ENCODE measurements around the gene COMMD9.
"Not testable (repeated sequence)": the region's sequence is repeated elsewhere in the genome, so short reads cannot be mapped to it uniquely, and the experiment has no call there.

COMMD9 gene

GRCh38 chr11:36326524-36327419, 37.5 kb upstream of the COMMD9 start (continued):
- TF ChIP-seq BCL6B (tag by site-specific recombination; IDR thresholded peaks at IDR 0.05) (no peak), KLF17 (tag by site-specific recombination; IDR thresholded peaks at IDR 0.05) (no peak), PRDM10 (tag by site-specific recombination; IDR thresholded peaks at IDR 0.05) (no peak), ZNF785 (tag by site-specific recombination; IDR thresholded peaks at IDR 0.05) (no peak), WT1 (tag by site-specific recombination; IDR thresholded peaks at IDR 0.05) (no peak), ZBTB48 (tag by site-specific recombination; IDR thresholded peaks at IDR 0.05) (no peak)

GRCh38 chr11:36325403-36325802, 36.2 kb upstream of the COMMD9 start:
- H3K27ac ChIP-seq (ENCODE audit: extremely low read depth, low read depth, low read length); CTCF ChIA-PET; H3K4me1 ChIP-seq (ENCODE audit: control insufficient read depth, insufficient read depth, low read length); H3K36me3 ChIP-seq (ENCODE audit: control insufficient read depth in 2 of 2, insufficient read depth in 1 of 2, low read length in 2 of 2); H3K9me3 ChIP-seq (ENCODE audit: control insufficient read depth, insufficient read depth, low read depth, low read length); H3K4me3 ChIP-seq (ENCODE audit: low read depth, low read length); POLR2A ChIA-PET: not testable (repeated sequence)

GRCh38 chr11:36324956-36325355, 35.7 kb upstream of the COMMD9 start:
- H3K9me3 ChIP-seq (ENCODE audit: control insufficient read depth, insufficient read depth, low read depth, low read length); H3K4me3 ChIP-seq (ENCODE audit: low read depth, low read length); H3K27ac ChIP-seq (ENCODE audit: extremely low read depth, low read depth, low read length); POLR2A ChIA-PET; CTCF ChIA-PET; H3K36me3 ChIP-seq (ENCODE audit: control insufficient read depth in 2 of 2, insufficient read depth in 1 of 2, low read length in 2 of 2); H3K4me1 ChIP-seq (ENCODE audit: control insufficient read depth, insufficient read depth, low read length): not testable (repeated sequence)

- no peaks in the 10 kb centered on the region for H3K36me3 ChIP-seq (ENCODE audit: control insufficient read depth in 2 of 2, insufficient read depth in 1 of 2, low read length in 2 of 2)
- no peaks in the 10 kb centered on the region for H3K4me1 ChIP-seq (ENCODE audit: control insufficient read depth, insufficient read depth, low read length)
- TF ChIP-seq TRIM28 (IDR thresholded peaks at IDR 0.05; ENCODE audit: borderline replicate concordance, low read length) (no peak), ZNF341 (tag by site-specific recombination; IDR thresholded peaks at IDR 0.05; ENCODE audit: low read depth) (no peak), ZBTB21 (tag by site-specific recombination; IDR thresholded peaks at IDR 0.05) (no peak), SP2 (tag by site-specific recombination; IDR thresholded peaks at IDR 0.05) (no peak), ZNF701 (tag by site-specific recombination; IDR thresholded peaks at IDR 0.05) (no peak), ZNF169 (tag by site-specific recombination; IDR thresholded peaks at IDR 0.05) (no peak), ZNF704 (tag by site-specific recombination; IDR thresholded peaks at IDR 0.05) (no peak), ZNF335 (tag by site-specific recombination; conservative IDR thresholded peaks at IDR 0.05) (no peak)
- no peak overlapping the region for H3K4me3 ChIP-seq (ENCODE audit: low read depth, low read length)
- H3K9me3 ChIP-seq (ENCODE audit: control insufficient read depth, insufficient read depth, low read depth, low read length), result no peaks in the 10 kb centered on the region
- ChIA-PET POLR2A (no interaction called here), CTCF (interaction anchor here (0.6 kb wide), 1 partner anchor 856 kb away, joined by 3 read pairs; no protein-coding TSS in a partner anchor)
- no peak overlapping the region for H3K27ac ChIP-seq (ENCODE audit: extremely low read depth, low read depth, low read length)
Measured at GRCh38 chr11:36317992-36318391, 28.8 kb upstream of the COMMD9 start.
